Caco-2 (cell line): ENCODE measurements around the gene BMERB1. TPM values are rescaled to one million over a fixed set of nuclear protein-coding genes. Genes with fewer than 3 reads are reported as not detected.

Experiments
- BruUV-seq: library from RNA; stranded (reverse); fragments of 400-500 nt; replicated peaks from 2 replicates; lab custom pipeline; 2021; lab: Mats Ljungman, UMichigan
- CTCF ChIA-PET: fragments of 300-600 bp; sonication (Branson Sonifier 250); formaldehyde crosslinking; loops from one replicate; lab custom pipeline; 2022; ENCODE audit warnings: antibody characterized with exemption; lab: Charles Lee
- POLR2A ChIA-PET: fragments of 300-600 bp; sonication (Branson Sonifier 250); formaldehyde crosslinking; loops from one replicate; lab custom pipeline; 2022; ENCODE audit warnings: antibody characterized with exemption; lab: Charles Lee
- DNase-seq, 2 experiments: peaks; one replicate each; pipeline versions ENCODE4 v3.0.0 to v3.0.0-alpha.2; 2020 to 2022
- H3K27me3 ChIP-seq: replicated peaks from 2 replicates; pipeline ENCODE4 v1.6.0; 2011; ENCODE audit warnings: low read length; ENCODE audit not compliant: control insufficient read depth, insufficient read depth
- H3K36me3 ChIP-seq: 2 replicates; pipeline ENCODE4 v1.5.1; 2011; ENCODE audit warnings: low read length; ENCODE audit not compliant: control insufficient read depth, insufficient read depth
- H3K4me1 ChIP-seq: fragments of 250-450 bp; sonication (Bioruptor Pico); 2 replicates; pipeline ENCODE4 v1.5.1; 2020; ENCODE audit warnings: mild to moderate bottlenecking
- H3K4me3 ChIP-seq: 2 replicates; pipeline ENCODE4 v1.5.1; 2011; ENCODE audit warnings: low read depth, mild to moderate bottlenecking, control low read depth, low read length
- H3K9me3 ChIP-seq: fragments of 250-450 bp; sonication (Bioruptor Pico); 2 replicates; pipeline ENCODE4 v1.5.1; 2020; ENCODE audit warnings: mild to moderate bottlenecking, moderate library complexity
- H3K27ac Mint-ChIP-seq: one replicate; pipeline ENCODE4 v1.8.0; 2022; ENCODE audit warnings: mixed read lengths; ENCODE audit not compliant: unreplicated experiment
- H3K27me3 Mint-ChIP-seq: one replicate; pipeline ENCODE4 v1.8.0; 2022; ENCODE audit warnings: mixed read lengths; ENCODE audit not compliant: insufficient read depth, unreplicated experiment
- H3K36me3 Mint-ChIP-seq: one replicate; pipeline ENCODE4 v1.8.0; 2022; ENCODE audit warnings: mild to moderate bottlenecking, mixed read lengths; ENCODE audit not compliant: insufficient read depth, unreplicated experiment
- H3K4me1 Mint-ChIP-seq: one replicate; pipeline ENCODE4 v1.8.0; 2022; ENCODE audit warnings: low read depth, mixed read lengths; ENCODE audit not compliant: unreplicated experiment
- H3K4me3 Mint-ChIP-seq: one replicate; pipeline ENCODE4 v1.8.0; 2022; ENCODE audit warnings: mild to moderate bottlenecking, moderate library complexity, mixed read lengths; ENCODE audit not compliant: unreplicated experiment
- H3K9me3 Mint-ChIP-seq: one replicate; pipeline ENCODE4 v1.8.0; 2022; ENCODE audit warnings: mixed read lengths; ENCODE audit not compliant: unreplicated experiment
- intact Hi-C: fragments of 100-400 bp; cut with micrococcal nuclease; formaldehyde crosslinking; loops from one replicate; pipeline ENCODE4 v1.10.0; 2022; ENCODE audit not compliant: unreplicated experiment
- total RNA-seq: library from RNA; stranded (reverse); gene quantifications from 2 replicates; pipeline ENCODE4 v1.2.3, GENCODE V29; 2022
- TF ChIP-seq, protein P1 (sequence below), 2 experiments: fragments of 200-600 bp in 1 of 2; IDR thresholded peaks; 1 replicate in 1 of 2; 2 replicates in 1 of 2; pipeline versions ENCODE4 v1.5.1 to v1.8.0; 2011 to 2022; ENCODE audit warnings: antibody characterized with exemption in 1 of 2, control low read depth in 1 of 2, inconsistent platforms in 1 of 2, low read depth in 1 of 2, low read length in 1 of 2, mild to moderate bottlenecking in 1 of 2, moderate library complexity in 1 of 2; ENCODE audit not compliant: insufficient read depth in 1 of 2, severe bottlenecking in 1 of 2, unreplicated experiment in 1 of 2

The BMERB1 gene
- total RNA-seq, 1 experiment from 2014 or later, result not detected

DNA sequence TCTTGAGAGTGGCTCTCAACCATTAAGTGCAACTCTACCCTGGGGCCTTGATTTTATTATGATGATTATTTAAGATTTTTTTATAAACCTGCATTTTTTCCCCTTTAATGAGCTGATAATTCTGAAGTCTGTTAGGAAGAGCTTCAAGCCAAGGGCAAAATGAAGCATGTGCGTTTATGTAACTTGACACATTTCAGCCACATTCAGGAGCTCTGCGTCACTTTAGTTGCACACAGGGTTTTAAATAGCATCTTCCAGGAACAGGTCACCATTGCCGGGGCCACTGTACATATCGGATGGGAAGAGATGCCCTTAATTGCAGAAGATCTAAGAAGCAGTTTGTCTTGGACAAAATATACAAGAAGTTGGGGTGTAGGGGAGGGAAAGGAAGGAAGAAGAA, 89.6 kb downstream of the BMERB1 start:
- Mint-ChIP-seq H3K4me1 (no peaks in the 10 kb centered on the region), H3K9me3 (no peaks in the 10 kb centered on the region), H3K36me3 (no peaks in the 10 kb centered on the region), H3K27me3 (peaks cover 2% of the 10 kb centered on the region), H3K4me3 (no peak overlapping the region), H3K27ac (no peak overlapping the region)
- no TSS peak for BruUV-seq
- ChIA-PET POLR2A (no interaction called here), CTCF (interaction anchor here (2.1 kb wide), 1 partner anchor 118 kb away, joined by 6 read pairs; the partner anchor contains the start of gene MARF1)
- Histone ChIP-seq H3K9me3 (no peaks in the 10 kb centered on the region), H3K27me3 (no peaks in the 10 kb centered on the region), H3K4me3 (no peak overlapping the region), H3K4me1 (no peaks in the 10 kb centered on the region), H3K36me3 (no peaks in the 10 kb centered on the region)
- DNase-seq, result no peak
- TF ChIP-seq, protein P1, sequence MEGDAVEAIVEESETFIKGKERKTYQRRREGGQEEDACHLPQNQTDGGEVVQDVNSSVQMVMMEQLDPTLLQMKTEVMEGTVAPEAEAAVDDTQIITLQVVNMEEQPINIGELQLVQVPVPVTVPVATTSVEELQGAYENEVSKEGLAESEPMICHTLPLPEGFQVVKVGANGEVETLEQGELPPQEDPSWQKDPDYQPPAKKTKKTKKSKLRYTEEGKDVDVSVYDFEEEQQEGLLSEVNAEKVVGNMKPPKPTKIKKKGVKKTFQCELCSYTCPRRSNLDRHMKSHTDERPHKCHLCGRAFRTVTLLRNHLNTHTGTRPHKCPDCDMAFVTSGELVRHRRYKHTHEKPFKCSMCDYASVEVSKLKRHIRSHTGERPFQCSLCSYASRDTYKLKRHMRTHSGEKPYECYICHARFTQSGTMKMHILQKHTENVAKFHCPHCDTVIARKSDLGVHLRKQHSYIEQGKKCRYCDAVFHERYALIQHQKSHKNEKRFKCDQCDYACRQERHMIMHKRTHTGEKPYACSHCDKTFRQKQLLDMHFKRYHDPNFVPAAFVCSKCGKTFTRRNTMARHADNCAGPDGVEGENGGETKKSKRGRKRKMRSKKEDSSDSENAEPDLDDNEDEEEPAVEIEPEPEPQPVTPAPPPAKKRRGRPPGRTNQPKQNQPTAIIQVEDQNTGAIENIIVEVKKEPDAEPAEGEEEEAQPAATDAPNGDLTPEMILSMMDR (IDR thresholded peaks at IDR 0.05; ENCODE audit: insufficient read depth in 1 of 2, low read depth in 1 of 2, low read length in 1 of 2, severe bottlenecking in 1 of 2, unreplicated experiment in 1 of 2), result no peak
- intact Hi-C loops, result no loop called here

GRCh38 chr16:15524966-15525365, 90.6 kb downstream of the BMERB1 start:
- CTCF ChIA-PET, result no interaction called here
- Mint-ChIP-seq H3K27me3 (peaks cover 3% of the 10 kb centered on the region), H3K36me3 (no peaks in the 10 kb centered on the region), H3K4me1 (no peaks in the 10 kb centered on the region), H3K9me3 (no peaks in the 10 kb centered on the region), H3K4me3 (no peak overlapping the region), H3K27ac (no peak overlapping the region)
- Histone ChIP-seq H3K4me3 (no peak overlapping the region), H3K27me3 (no peaks in the 10 kb centered on the region), H3K9me3 (no peaks in the 10 kb centered on the region), H3K4me1 (no peaks in the 10 kb centered on the region), H3K36me3 (no peaks in the 10 kb centered on the region)
- intact Hi-C loops, result no loop called here
- BruUV-seq, result no TSS peak
- POLR2A ChIA-PET, result no interaction called here
- no peak for DNase-seq
- TF ChIP-seq, protein P1 (IDR thresholded peaks at IDR 0.05; ENCODE audit: insufficient read depth in 1 of 2, low read depth in 1 of 2, low read length in 1 of 2, severe bottlenecking in 1 of 2, unreplicated experiment in 1 of 2), result no peak

GRCh38 chr16:15526097-15526496, 91.7 kb downstream of the BMERB1 start:
- Mint-ChIP-seq H3K9me3 (no peaks in the 10 kb centered on the region), H3K27me3 (peaks cover 5% of the 10 kb centered on the region), H3K27ac (no peak overlapping the region), H3K36me3 (no peaks in the 10 kb centered on the region), H3K4me1 (no peaks in the 10 kb centered on the region), H3K4me3 (no peak overlapping the region)
- no peaks in the 10 kb centered on the region for H3K36me3 ChIP-seq
- no peaks in the 10 kb centered on the region for H3K9me3 ChIP-seq
- CTCF ChIA-PET, result no interaction called here
- POLR2A ChIA-PET, result no interaction called here
- BruUV-seq, result no TSS peak
- H3K4me3 ChIP-seq, result no peak overlapping the region
- H3K4me1 ChIP-seq, result no peaks in the 10 kb centered on the region
- TF ChIP-seq, protein P1 (IDR thresholded peaks at IDR 0.05; ENCODE audit: insufficient read depth in 1 of 2, low read depth in 1 of 2, low read length in 1 of 2, severe bottlenecking in 1 of 2, unreplicated experiment in 1 of 2), result no peak
- DNase-seq, result no peak
- no peaks in the 10 kb centered on the region for H3K27me3 ChIP-seq
- intact Hi-C loops, result no loop called here
